Right lung (tissue), 5 donors: ENCODE measurements around the gene HPX. TPM values are rescaled to one million over a fixed set of nuclear protein-coding genes. Genes with fewer than 3 reads are reported as not detected.
A peak's percentile ranks its signal among the peaks of the same experiment; 100 is the strongest.

Experiments
- DNase-seq, 2 donors: peaks; one replicate each; pipeline ENCODE4 v3.0.0-alpha.2; 2013
- polyA plus RNA-seq, 5 donors: library from polyadenylated mRNA; unstranded; fragments of 120-200 nt; gene quantifications; one replicate each; pipeline versions ENCODE4 v1.2.1 to v1.2.3, GENCODE V29; 2013; ENCODE audit warnings: inconsistent platforms in 1 of 5, low replicate concordance in 1 of 5; ENCODE audit not compliant: insufficient read length in 5 of 5, insufficient read depth in 1 of 5

HPX gene
- polyA plus RNA-seq, 5 donors: 5.3 to 8.8 (median 8.7) TPM

- DNase-seq: peak; percentile 91 to 94
Measured at GRCh38 chr11:6468712-6469495, 28.1 kb upstream of the HPX start.

GRCh38 chr11:6459099-6459450 lies 18.3 kb upstream of the HPX start:
- DNase-seq: no peak

GRCh38 chr11:6458352-6459098 lies 17.7 kb upstream of the HPX start:
- no peak for DNase-seq

DNA sequence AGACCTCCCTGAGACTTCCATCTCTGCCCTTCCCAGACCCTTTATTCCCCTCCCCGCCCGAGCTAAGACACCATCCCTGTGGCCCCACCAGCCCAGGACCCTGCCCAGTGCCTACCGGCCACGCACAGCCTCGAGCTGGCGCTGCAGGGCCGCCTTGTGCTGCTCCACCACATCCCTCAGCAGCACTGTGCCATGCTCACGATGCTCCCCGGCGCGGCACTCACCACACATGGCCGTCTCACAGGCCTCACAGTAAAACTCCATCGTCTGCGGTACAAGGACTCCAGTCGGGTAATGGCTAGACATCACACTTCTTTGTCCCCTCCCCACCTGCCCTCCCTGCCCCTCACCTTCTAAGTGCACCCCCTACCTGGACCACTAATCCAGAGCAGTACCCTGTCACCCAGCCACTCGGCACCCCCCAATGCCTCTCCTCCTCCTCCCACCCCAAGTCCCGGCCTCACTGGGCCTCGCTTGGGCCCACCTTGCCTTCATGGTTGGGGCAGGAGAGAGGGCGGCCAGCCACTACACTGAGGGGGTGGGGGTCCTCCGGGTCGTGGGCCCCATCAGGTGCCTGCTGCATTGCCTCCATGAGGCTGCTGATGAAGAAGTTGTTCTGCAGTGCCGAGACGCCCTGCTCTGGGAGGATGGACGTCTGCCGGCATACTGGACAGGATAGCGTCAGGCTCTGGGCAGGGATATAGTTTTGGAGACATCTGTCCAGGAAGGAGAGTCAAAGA lies 17.0 kb upstream of the HPX start:
- DNase-seq: no peak

DNA sequence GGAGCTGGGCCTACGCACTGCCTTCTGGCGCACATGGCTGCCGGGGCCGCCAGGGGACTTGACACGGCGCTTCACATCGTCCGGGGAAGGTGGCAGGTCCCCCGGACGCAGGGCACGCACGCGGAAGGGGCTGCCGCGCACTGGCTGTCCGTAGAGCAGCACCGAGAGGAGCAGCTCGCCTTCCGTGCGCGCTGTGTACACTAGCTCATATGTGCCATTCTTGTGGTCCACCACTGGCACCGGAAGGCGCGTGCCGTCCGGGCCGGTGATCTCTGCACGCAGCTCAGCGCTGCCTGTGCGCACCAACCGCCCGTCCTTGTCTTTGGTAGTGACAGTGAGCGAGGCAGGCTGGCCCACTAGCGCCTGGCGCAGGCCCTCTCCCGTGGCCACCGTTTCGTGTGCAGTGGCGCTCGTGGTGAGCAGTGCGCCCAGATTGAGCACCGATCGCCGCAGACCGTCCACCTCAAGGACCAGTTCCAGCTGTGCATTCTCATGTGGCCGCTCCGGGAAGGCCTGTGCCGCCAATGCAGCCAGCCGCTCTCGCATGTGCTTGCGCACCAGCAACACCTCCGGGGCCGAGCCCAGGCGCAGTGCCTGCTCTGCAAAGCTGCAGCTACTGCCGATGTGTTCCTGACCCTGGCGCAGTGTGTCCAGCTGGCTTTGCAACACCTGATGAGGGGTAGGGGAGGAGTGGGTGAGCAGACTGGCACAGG lies 15.7 kb upstream of the HPX start:
- no peak for DNase-seq

DNA sequence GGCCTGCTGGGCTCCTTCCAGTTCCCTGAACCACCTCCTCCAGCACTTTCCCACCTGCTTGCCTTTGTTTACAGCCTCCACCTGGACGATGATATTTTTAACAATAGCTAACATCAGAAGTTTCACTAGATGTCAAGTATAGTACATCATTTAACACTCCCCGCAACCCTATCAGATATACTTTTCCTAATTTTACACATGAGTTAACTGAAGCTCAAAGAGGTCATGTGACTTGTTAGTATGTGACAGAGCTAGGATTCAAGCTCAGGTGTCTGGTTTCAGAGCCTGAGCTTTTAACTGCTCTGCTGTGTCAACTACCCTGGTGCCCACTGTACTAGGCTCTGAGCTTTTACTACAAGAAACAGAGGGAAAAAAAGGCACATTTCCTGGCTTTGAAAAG lies 14.3 kb upstream of the HPX start:
- DNase-seq: no peak

DNA sequence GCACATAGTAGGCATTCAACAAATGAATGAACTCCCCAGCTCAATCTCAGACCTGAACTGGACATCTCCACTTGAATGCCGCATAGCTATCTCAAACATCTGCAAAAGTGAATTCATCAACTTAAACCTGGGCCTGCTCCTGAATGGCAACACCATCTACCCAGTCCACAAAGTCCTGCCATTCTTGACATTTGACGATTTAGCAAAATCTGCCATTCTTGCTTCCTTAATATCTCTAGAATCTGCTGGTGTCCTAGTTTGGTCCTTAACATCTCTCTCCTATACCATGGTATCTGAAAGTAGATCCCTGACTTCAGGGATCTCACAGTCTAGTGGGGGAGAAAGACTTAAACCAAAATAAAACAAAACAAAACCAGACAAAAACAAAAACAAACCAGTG lies 12.4 kb upstream of the HPX start:
- DNase-seq: no peak

- DNase-seq: no peak
Measured at GRCh38 chr11:6452219-6452618, 11.4 kb upstream of the HPX start.

- DNase-seq: no peak
Measured at GRCh38 chr11:6448574-6448973, 7.8 kb upstream of the HPX start.

DNA sequence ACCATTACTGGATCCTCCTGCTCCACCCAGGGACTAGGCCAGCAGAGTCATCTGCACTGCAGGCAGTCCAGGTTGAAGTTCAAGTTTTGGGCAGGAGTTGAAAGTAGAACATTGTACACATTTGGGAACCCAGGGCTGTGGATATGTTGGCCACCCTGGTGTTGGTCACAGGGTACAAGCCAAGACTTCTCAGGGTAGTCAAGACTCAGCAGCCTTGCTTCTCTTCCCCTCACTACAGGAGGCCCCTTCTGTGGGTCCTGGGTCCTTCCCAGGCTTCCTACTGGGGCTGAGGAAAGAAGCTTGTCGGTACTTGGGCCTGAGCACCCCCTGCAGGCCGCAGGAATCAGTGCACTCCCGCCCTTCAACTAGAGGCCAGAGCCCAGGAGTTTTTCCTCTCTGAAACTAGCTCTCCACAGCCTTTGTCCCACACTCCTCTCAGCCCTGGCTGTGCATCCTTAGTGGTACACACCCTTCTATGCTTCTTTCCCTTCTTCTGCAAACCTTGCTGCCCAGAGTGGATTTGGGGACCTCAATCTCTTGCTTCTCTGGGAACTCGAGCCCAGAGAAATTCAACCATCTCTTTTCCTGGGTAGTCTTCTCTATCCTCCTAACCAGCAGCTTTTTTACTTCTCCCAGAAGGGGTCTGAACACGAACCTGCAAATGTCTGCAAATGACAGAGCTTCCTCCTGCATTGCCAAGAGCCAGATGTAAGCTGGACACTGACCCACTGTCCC lies 2.6 kb upstream of the HPX start:
- DNase-seq: peak; percentile 19 to 22

DNA sequence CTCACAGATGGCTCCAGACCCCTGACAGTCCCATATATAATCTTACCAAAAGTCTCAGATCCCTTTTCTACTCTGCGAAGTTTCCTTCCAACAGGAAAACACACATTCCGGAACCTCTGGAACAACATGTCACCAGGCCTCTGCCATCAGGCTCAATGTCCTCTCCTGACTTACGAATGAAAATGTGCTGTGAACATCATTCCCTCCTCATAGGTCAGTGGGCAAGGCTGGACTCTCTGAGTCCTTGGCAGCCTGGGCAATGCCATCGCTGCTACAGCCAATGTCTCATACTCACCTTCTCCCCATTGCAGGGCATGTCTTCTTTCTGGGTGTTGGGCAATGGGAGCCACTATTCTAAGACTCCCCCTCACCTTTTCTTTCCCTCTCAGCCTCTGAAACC lies 1.7 kb upstream of the HPX start:
- no peak for DNase-seq

GRCh38 chr11:6438979-6439571 lies 1.7 kb downstream of the HPX start:
- peak; percentile 11 to 23 for DNase-seq

DNA sequence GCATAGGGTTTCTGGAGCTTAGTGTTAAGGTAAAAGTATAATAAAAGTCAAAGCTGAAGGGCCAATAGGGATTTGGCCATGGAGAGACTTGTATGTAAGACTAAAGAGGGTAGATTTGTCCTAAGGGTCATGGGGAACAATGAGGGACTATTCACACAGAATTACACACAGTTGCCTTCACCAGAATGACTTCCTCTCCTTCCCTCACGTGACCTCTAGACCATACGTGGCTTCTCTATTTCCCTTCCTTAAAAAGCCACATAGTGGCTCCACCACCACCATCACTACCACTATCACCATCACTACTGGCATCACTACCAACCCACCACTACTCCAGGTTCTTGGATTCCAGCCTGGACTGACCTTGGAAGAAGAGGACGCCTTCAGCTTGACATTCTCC lies 2.8 kb downstream of the HPX start:
- DNase-seq: no peak

- DNase-seq: no peak
Measured at GRCh38 chr11:6437423-6437822, 3.4 kb downstream of the HPX start.

GRCh38 chr11:6433998-6434660 lies 6.7 kb downstream of the HPX start:
- DNase-seq: no peak

DNA sequence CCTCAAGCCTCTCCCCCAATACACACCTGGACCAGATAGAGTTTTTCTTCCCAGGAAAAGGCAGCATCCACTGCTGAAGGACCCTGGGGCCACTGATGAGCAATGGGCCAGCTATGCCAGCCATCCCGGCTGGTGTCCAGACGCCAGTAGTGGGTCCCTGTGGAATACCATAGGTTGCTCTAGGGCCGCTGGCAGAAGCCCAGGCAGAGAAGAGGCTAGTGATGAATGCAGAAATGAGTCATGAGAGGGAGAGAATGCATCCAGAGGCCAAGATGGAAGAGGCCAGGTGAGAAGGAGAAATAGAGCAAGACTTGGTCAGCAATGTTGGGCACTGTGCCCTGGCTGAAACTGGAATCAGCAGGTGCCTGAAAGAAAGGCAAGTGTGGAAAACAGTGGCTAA lies 8.9 kb downstream of the HPX start:
- DNase-seq: no peak

DNA sequence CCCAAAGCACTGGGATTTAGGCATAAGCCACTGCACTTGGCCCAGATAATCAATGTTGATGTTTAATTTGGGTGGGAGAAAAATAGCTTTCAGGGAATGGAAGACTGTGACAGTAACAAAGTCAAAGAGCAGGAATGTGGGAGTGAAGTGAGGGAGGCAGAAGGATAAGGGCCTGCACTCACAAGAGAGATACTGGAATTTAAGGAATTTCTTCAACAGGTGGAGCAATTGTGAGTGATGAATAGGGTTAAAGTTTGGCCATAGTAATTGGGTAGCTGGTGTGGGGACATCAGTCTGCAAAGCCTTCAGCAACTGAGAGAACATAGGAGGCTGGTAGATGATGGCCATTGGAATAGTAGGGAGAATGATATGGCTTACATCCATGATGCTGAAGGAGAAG lies 13.3 kb downstream of the HPX start:
- no peak for DNase-seq

DNA sequence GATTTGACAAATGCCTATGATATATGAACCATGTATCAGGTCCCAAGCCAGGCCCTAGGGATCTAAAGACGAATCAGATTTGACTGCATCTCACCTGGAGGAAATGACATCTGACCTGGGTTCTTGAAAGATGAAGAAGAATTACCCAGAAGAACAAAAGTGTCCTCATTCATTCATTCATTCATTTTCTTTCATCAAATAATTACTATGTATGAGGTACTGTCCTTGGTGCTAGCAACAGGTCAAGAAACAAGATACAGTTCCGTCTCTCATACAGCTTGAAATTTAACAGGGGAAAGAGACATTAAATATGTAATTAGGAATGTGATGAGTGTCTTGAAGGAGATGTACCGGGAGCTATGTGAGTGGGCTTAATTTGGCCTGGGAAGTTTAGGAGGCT lies 20.1 kb downstream of the HPX start:
- no peak for DNase-seq

DNA sequence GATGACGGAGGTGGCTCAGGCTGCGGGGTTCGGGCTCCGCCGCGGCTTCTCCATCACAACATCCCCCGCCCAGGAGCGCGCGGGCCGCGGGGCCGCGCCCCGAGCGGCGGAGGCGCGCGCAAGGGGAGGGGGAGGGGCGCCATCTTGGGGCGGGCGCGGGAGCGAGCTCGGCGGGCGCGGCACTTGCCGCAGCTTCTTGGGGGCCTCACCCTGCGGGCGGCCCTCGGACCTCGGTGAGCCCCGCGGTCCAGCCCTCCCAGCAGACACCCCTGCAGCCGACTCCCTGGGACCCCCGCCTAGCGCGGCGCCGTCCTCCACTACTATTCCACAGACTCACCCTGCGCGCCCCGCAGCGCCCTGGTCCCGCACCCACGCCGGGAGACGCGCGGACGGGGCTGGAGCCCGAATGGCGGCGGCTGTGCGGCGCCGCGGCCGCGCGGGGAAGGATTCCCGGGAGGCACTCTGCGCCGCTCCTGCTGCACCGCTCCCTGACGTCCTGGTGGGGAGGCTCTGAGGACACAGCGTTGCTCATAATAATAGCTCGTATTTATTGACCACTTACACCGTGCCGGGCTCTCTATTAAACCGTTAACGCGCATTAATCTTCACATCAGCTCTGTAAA lies 21.7 kb downstream of the HPX start, which contains the start of gene APBB1:
TSS of gene APBB1 (minus strand) at position 86 of the 623 bp plus-strand sequence. CDS start 7,747 bp downstream, outside the sequence.
- DNase-seq: peak; percentile 76 to 77

- DNase-seq: peak in 1 of 2 donors; percentile 12
Measured at GRCh38 chr11:6418557-6419008, 22.2 kb downstream of the HPX start.
